WERI-Rb-1 (cell line): Measurements from ENCODE around the gene KLK10.

Experiments used
- DNase-seq: peaks from one replicate; pipeline ENCODE4 v3.0.0-alpha.2; 2020
- H3K27ac ChIP-seq: fragments of 250-450 bp; sonication (Bioruptor Pico); 2 replicates; pipeline ENCODE4 v1.5.1; 2020; ENCODE audit warnings: mild to moderate bottlenecking, moderate library complexity
- H3K27me3 ChIP-seq: fragments of 250-450 bp; sonication (Bioruptor Pico); 2 replicates; pipeline ENCODE4 v1.5.1; 2021; ENCODE audit warnings: mild to moderate bottlenecking, low read depth, moderate library complexity; ENCODE audit not compliant: insufficient read depth, severe bottlenecking
- H3K36me3 ChIP-seq: fragments of 250-450 bp; sonication (Bioruptor Pico); 2 replicates; pipeline ENCODE4 v1.5.1; 2020; ENCODE audit warnings: mild to moderate bottlenecking, moderate library complexity
- H3K4me3 ChIP-seq: 2 replicates; pipeline ENCODE4 v1.5.1; 2011; ENCODE audit warnings: low read depth, mild to moderate bottlenecking, control low read depth, low read length
- H3K9me3 ChIP-seq: fragments of 250-450 bp; sonication (Bioruptor Pico); 2 replicates; pipeline ENCODE4 v1.5.1; 2021; ENCODE audit warnings: mild to moderate bottlenecking, moderate library complexity; ENCODE audit not compliant: severe bottlenecking
- TF ChIP-seq, protein P1 (sequence below): IDR thresholded peaks from 2 replicates; pipeline ENCODE4 v1.5.1; 2011; ENCODE audit warnings: low read depth, mild to moderate bottlenecking, control low read depth, inconsistent platforms, low read length

The KLK10 gene

GRCh38 chr19:51012661-51013190, 6.8 kb downstream of the KLK10 start:
- H3K36me3 ChIP-seq: no peaks in the 10 kb centered on the region
- no peak overlapping the region for H3K4me3 ChIP-seq
- TF ChIP-seq, protein P1, sequence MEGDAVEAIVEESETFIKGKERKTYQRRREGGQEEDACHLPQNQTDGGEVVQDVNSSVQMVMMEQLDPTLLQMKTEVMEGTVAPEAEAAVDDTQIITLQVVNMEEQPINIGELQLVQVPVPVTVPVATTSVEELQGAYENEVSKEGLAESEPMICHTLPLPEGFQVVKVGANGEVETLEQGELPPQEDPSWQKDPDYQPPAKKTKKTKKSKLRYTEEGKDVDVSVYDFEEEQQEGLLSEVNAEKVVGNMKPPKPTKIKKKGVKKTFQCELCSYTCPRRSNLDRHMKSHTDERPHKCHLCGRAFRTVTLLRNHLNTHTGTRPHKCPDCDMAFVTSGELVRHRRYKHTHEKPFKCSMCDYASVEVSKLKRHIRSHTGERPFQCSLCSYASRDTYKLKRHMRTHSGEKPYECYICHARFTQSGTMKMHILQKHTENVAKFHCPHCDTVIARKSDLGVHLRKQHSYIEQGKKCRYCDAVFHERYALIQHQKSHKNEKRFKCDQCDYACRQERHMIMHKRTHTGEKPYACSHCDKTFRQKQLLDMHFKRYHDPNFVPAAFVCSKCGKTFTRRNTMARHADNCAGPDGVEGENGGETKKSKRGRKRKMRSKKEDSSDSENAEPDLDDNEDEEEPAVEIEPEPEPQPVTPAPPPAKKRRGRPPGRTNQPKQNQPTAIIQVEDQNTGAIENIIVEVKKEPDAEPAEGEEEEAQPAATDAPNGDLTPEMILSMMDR: no peak
- peaks cover 94% of the 10 kb centered on the region for H3K27me3 ChIP-seq
- no peaks in the 10 kb centered on the region for H3K9me3 ChIP-seq
- no peak overlapping the region for H3K27ac ChIP-seq
- no peak for DNase-seq

- no peak for DNase-seq
- peaks cover 94% of the 10 kb centered on the region for H3K27me3 ChIP-seq
- TF ChIP-seq, protein P1: no peak
- no peaks in the 10 kb centered on the region for H3K36me3 ChIP-seq
- no peak overlapping the region for H3K27ac ChIP-seq
- H3K4me3 ChIP-seq: no peak overlapping the region
- H3K9me3 ChIP-seq: no peaks in the 10 kb centered on the region
Measured at GRCh38 chr19:51010066-51010795, 9.3 kb downstream of the KLK10 start.

GRCh38 chr19:51009061-51009891, 10.2 kb downstream of the KLK10 start:
- Histone ChIP-seq H3K27ac (no peak overlapping the region), H3K4me3 (no peak overlapping the region), H3K9me3 (no peaks in the 10 kb centered on the region), H3K36me3 (no peaks in the 10 kb centered on the region), H3K27me3 (peaks cover 94% of the 10 kb centered on the region)
- TF ChIP-seq, protein P1: no peak
- no peak for DNase-seq

DNA sequence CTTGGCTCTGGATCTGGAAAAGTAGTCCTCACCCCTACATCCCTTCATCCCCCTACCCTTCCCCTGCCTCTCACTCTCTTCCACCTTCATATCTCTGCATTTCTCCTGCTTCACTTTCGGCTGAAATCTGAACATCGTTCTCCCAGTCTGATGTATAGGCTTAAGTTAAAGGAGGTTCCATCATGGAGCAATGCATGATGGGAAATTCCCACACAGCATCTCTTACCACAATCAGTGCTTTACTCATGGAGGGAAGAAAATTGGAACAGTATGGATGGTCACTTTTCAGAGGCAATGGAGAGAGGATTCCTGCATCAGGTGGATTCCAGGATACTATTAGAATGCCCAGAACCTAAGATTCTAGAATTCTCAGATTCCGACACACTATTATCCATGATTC, 12.0 kb downstream of the KLK10 start:
- Histone ChIP-seq H3K36me3 (no peaks in the 10 kb centered on the region), H3K27ac (no peak overlapping the region), H3K9me3 (no peaks in the 10 kb centered on the region), H3K27me3 (peaks cover 91% of the 10 kb centered on the region), H3K4me3 (no peak overlapping the region)
- no peak for DNase-seq
- TF ChIP-seq, protein P1: no peak

DNA sequence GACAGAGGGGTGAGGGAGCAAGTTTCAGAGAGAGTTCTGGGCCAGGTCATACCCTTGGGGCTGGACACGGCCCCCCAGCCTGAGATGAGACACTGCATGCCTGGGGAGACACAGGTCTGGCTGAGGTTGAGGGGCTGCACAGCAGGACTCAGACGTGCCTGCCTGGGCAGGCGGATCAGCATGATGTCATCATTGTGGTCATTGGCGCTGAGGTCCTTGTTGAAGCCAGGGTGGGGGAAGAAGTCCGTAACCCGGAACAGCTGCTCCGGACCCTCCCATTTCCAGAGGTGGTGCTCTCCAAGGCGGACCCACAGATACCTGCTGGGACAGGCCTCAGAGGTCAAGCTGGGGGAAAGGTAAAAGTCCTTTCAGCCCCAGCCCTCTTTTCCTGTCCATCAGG, 13.1 kb downstream of the KLK10 start:
- no peak for DNase-seq
- Histone ChIP-seq H3K36me3 (no peaks in the 10 kb centered on the region), H3K27me3 (peaks cover 93% of the 10 kb centered on the region), H3K27ac (no peak overlapping the region), H3K4me3 (no peak overlapping the region), H3K9me3 (no peaks in the 10 kb centered on the region)
- TF ChIP-seq, protein P1: no peak
